VCaP (cell line): ENCODE data around the gene PTP4A1.
"Not testable (repeated sequence)": the region's sequence is repeated elsewhere in the genome, so short reads cannot be mapped to it uniquely, and the experiment has no call there.

Experiments
- H3K27ac ChIP-seq: fragments of 450-650 bp; 2 replicates; pipeline ENCODE4 v1.5.1; 2017
- CTCF ChIP-seq: fragments of 450-650 bp; conservative IDR thresholded peaks from 2 replicates; pipeline ENCODE4 v1.5.1; 2017; ENCODE audit warnings: mild to moderate bottlenecking, moderate library complexity

Gene PTP4A1

GRCh38 chr6:63572044-63572746, at the start of gene PTP4A1, which contains the start of gene LOC128125822:
Gene PTP4A1 (plus strand): TSS chr6:63572480. CDS start chr6:63576881, 4,401 bp downstream.
Gene LOC128125822 (plus strand): TSS chr6:63572480.
- peak within 1 kb of the TSS; percentile 97 for H3K27ac ChIP-seq
- TF ChIP-seq CTCF = no peak

- not testable (repeated sequence) for H3K27ac ChIP-seq
These were observed 49.4 kb upstream of the PTP4A1 start for GRCh38 chr6:63522911-63523287.

GRCh38 chr6:63523630-63524029, 48.6 kb upstream of the PTP4A1 start:
- TF ChIP-seq CTCF = no peak
- H3K27ac ChIP-seq = no peak overlapping the region

- TF ChIP-seq CTCF = no peak
- H3K27ac ChIP-seq = no peak overlapping the region
These were observed 46.9 kb upstream of the PTP4A1 start for GRCh38 chr6:63525186-63525878.

- no peak overlapping the region for H3K27ac ChIP-seq
- TF ChIP-seq CTCF = no peak
These were observed 45.3 kb upstream of the PTP4A1 start for GRCh38 chr6:63526931-63527330.

- H3K27ac ChIP-seq = no peak overlapping the region
- no peak for TF ChIP-seq CTCF
These were observed 44.4 kb upstream of the PTP4A1 start for GRCh38 chr6:63527658-63528514.

- TF ChIP-seq CTCF = no peak
- no peak overlapping the region for H3K27ac ChIP-seq
These were observed 42.8 kb upstream of the PTP4A1 start for GRCh38 chr6:63529498-63529897.
